K562 (cell line): ENCODE measurements around the gene MT1HL1. TPM values are rescaled to one million over a fixed set of nuclear protein-coding genes. Genes with fewer than 3 reads are reported as not detected.

ENCODE experiments used
- ATAC-seq: fragments of 200-7000 bp; cut with Tn5 transposase; 3 replicates; pipeline ENCODE4 v1.9.1; 2020; ENCODE audit warnings: moderate library complexity
- BruUV-seq: library from RNA; stranded (reverse); fragments of 400-500 nt; replicated peaks from 2 replicates; lab custom pipeline; 2021; lab: Mats Ljungman, UMichigan
- CTCF ChIA-PET: fragments of 300-600 bp; formaldehyde crosslinking; extraction: SDS; loops from one replicate; lab custom pipeline; 2021; ENCODE audit warnings: low intra/inter-chr PET ratio; lab: Yijun Ruan, JAX
- POLR2A ChIA-PET: fragments of 300-600, 350-650 bp; sonication (Branson Sonifier 250); formaldehyde crosslinking; extraction: SDS; loops from one replicate; lab custom pipeline; 2021; ENCODE audit warnings: antibody characterized with exemption, inconsistent platforms; lab: Yijun Ruan, JAX
- DNase-seq, 4 experiments: peaks; one replicate each; pipeline versions ENCODE4 v3.0.0 to v3.0.0-alpha.2; 2011 to 2018; ENCODE audit warnings: low spot score in 3 of 4, mixed read lengths in 3 of 4; ENCODE audit errors: extremely low read depth in 1 of 4
- FAIRE-seq: peaks from 2 replicates; lab custom pipeline; 2011; peaks lifted over from hg19 to GRCh38; lab: Jason Lieb, UNC
- H2AFZ ChIP-seq: 2 replicates; pipeline ENCODE4 v1.6.0; 2011; ENCODE audit warnings: low read depth, low read length, control low read depth, inconsistent platforms
- H3K27ac ChIP-seq: fragments of 200-600 bp; 3 replicates; pipeline ENCODE4 v1.8.0; 2011; ENCODE audit warnings: low read depth, mild to moderate bottlenecking, control low read depth, inconsistent platforms, low read length, moderate library complexity, mixed read lengths; ENCODE audit errors: extremely low read depth
- H3K27me3 ChIP-seq, 2 experiments: fragments of 300-600 bp in 1 of 2; 2 replicates in 1 of 2; 3 replicates in 1 of 2; pipeline versions ENCODE4 v1.6.0 to v1.8.0; 2011; ENCODE audit warnings: inconsistent platforms in 2 of 2, low read length in 2 of 2, mild to moderate bottlenecking in 1 of 2, mixed read lengths in 1 of 2, moderate library complexity in 1 of 2; ENCODE audit not compliant: control insufficient read depth in 2 of 2, insufficient read depth in 2 of 2
- H3K36me3 ChIP-seq: fragments of 300-600 bp; 3 replicates; pipeline ENCODE4 v1.8.0; 2011; ENCODE audit warnings: mild to moderate bottlenecking, low read length, inconsistent platforms; ENCODE audit not compliant: control insufficient read depth, insufficient read depth
- H3K4me1 ChIP-seq, 2 experiments: fragments of 200-600 bp in 1 of 2; replicated peaks in 1 of 2; 2 replicates in 1 of 2; 3 replicates in 1 of 2; pipeline versions ENCODE4 v1.5.1 to v1.8.0; 2011; ENCODE audit warnings: inconsistent platforms in 2 of 2, low read length in 2 of 2, mild to moderate bottlenecking in 1 of 2, mixed read lengths in 1 of 2, moderate library complexity in 1 of 2; ENCODE audit not compliant: control insufficient read depth in 2 of 2, insufficient read depth in 2 of 2
- H3K4me2 ChIP-seq: 2 replicates; pipeline ENCODE4 v1.6.1; 2011; ENCODE audit warnings: low read length, control low read depth, inconsistent platforms, mixed read lengths; ENCODE audit not compliant: insufficient read depth
- H3K4me3 ChIP-seq: fragments of 200-600 bp; sonication (generic), shearing (Covaris generic); 2 replicates; pipeline ENCODE4 v1.5.1; 2016; ENCODE audit warnings: control low read depth, inconsistent platforms
- H3K79me2 ChIP-seq: fragments of 200-600 bp; 3 replicates; pipeline ENCODE4 v1.8.0; 2011; ENCODE audit warnings: low read length, inconsistent platforms; ENCODE audit not compliant: control insufficient read depth, insufficient read depth
- H3K9ac ChIP-seq, 2 experiments: 2 replicates each; pipeline versions ENCODE4 v1.6.0 to v1.6.1; 2011; ENCODE audit warnings: low read depth in 2 of 2, low read length in 2 of 2, control low read depth in 1 of 2, inconsistent platforms in 1 of 2, mild to moderate bottlenecking in 1 of 2, mixed read lengths in 1 of 2; ENCODE audit not compliant: insufficient read depth in 1 of 2
- H3K9me1 ChIP-seq: one replicate; pipeline ENCODE4 v1.6.0; 2011; ENCODE audit warnings: inconsistent platforms, mild to moderate bottlenecking, low read length, moderate library complexity; ENCODE audit not compliant: control insufficient read depth, insufficient read depth
- H3K9me3 ChIP-seq: replicated peaks from 2 replicates; pipeline ENCODE4 v1.5.1; 2011; ENCODE audit warnings: low read depth, low read length, inconsistent platforms; ENCODE audit not compliant: control insufficient read depth, insufficient read depth
- H4K20me1 ChIP-seq: replicated peaks from 2 replicates; pipeline ENCODE4 v1.6.1; 2011; ENCODE audit warnings: low read length, inconsistent platforms, mixed read lengths; ENCODE audit not compliant: control insufficient read depth, insufficient read depth
- ATF3 ChIP-seq, 2 experiments: fragments of 450-650 bp in 1 of 2; sonication (generic) in 1 of 2; formaldehyde crosslinking in 1 of 2; IDR thresholded peaks in 1 of 2; conservative IDR thresholded peaks in 1 of 2; 2 replicates each; pipeline versions ENCODE4 v1.6.1 to v1.8.1; 2016 to 2023; ENCODE audit warnings: mild to moderate bottlenecking in 2 of 2, moderate library complexity in 2 of 2, inconsistent platforms in 1 of 2, missing genetic modification reagents in 1 of 2
- FOXJ2 ChIP-seq: fragments of 200-800 bp; sonication (Bioruptor generic); IDR thresholded peaks from 2 replicates; pipeline ENCODE4 v1.6.1; 2016; ENCODE audit warnings: missing genetic modification characterization, missing compliant biosample characterization
- FOXK2 ChIP-seq, 2 experiments: fragments of 450-650 bp; IDR thresholded peaks in 1 of 2; conservative IDR thresholded peaks in 1 of 2; 2 replicates each; pipeline ENCODE4 v1.6.1; 2016; ENCODE audit warnings: low read depth in 2 of 2, mild to moderate bottlenecking in 1 of 2
- HCFC1 ChIP-seq: IDR thresholded peaks from 2 replicates; pipeline ENCODE4 v1.6.1; 2012; ENCODE audit warnings: low read depth, low read length, improper control_type of control experiment
- HNRNPUL1 ChIP-seq: fragments of 200-400 bp; formaldehyde crosslinking; IDR thresholded peaks from 2 replicates; pipeline ENCODE4 v1.6.1; 2017; ENCODE audit warnings: low read length
- ID3 ChIP-seq, 2 experiments: fragments of 250-450 bp in 1 of 2; fragments of 450-650 bp in 1 of 2; sonication (Bioruptor Pico) in 1 of 2; IDR thresholded peaks; 2 replicates each; pipeline versions ENCODE4 v1.6.1 to v1.8.0; 2016 to 2021; ENCODE audit warnings: mild to moderate bottlenecking in 2 of 2, moderate library complexity in 2 of 2, missing compliant biosample characterization in 1 of 2, missing genetic modification characterization in 1 of 2
- KDM1A ChIP-seq, 2 experiments: fragments of 450-650 bp; IDR thresholded peaks; 2 replicates each; pipeline ENCODE4 v1.6.1; 2016; ENCODE audit warnings: mild to moderate bottlenecking in 2 of 2
- MTF1 ChIP-seq: fragments of 250-450 bp; sonication (Bioruptor Pico); IDR thresholded peaks from 2 replicates; pipeline ENCODE4 v1.9.0; 2021; ENCODE audit warnings: moderate library complexity, mild to moderate bottlenecking, inconsistent platforms, borderline replicate concordance
- NONO ChIP-seq, 2 experiments: fragments of 200-400 bp in 1 of 2; fragments of 450-650 bp in 1 of 2; formaldehyde crosslinking in 1 of 2; IDR thresholded peaks; 2 replicates each; pipeline ENCODE4 v1.6.1; 2017; ENCODE audit warnings: low read depth in 2 of 2, mild to moderate bottlenecking in 2 of 2, moderate library complexity in 2 of 2, low read length in 1 of 2
- POLR2AphosphoS5 ChIP-seq: IDR thresholded peaks from 2 replicates; pipeline ENCODE4 v1.6.1; 2011; ENCODE audit warnings: mild to moderate bottlenecking, low read depth, low read length, moderate library complexity; ENCODE audit not compliant: control insufficient read depth, insufficient read depth
- RBBP5 ChIP-seq: fragments of 200-600 bp; sonication (generic); IDR thresholded peaks from 2 replicates; pipeline ENCODE4 v1.6.1; 2012; ENCODE audit warnings: borderline replicate concordance, mild to moderate bottlenecking, low read length, control low read depth, inconsistent platforms; ENCODE audit not compliant: insufficient read depth, poor library complexity, severe bottlenecking
- SIRT6 ChIP-seq: IDR thresholded peaks from one replicate; pipeline ENCODE4 v1.6.1; 2012; ENCODE audit warnings: low read depth, mild to moderate bottlenecking, control low read depth, inconsistent platforms, low read length, moderate library complexity
- SMAD2 ChIP-seq: fragments of 150-350 bp; IDR thresholded peaks from 2 replicates; pipeline ENCODE4 v1.6.1; 2014; ENCODE audit warnings: low read depth, mild to moderate bottlenecking, low read length
- STAG1 ChIP-seq: sonication (generic); formaldehyde crosslinking; IDR thresholded peaks from 2 replicates; pipeline ENCODE4 v1.5.0; 2020; ENCODE audit warnings: missing genetic modification reagents, borderline replicate concordance
- ZBTB43 ChIP-seq: sonication (generic); formaldehyde crosslinking; IDR thresholded peaks from 2 replicates; pipeline ENCODE4 v1.8.0; 2023; ENCODE audit warnings: mild to moderate bottlenecking, missing genetic modification reagents
- ZC3H4 ChIP-seq: sonication (generic); formaldehyde crosslinking; IDR thresholded peaks from 2 replicates; pipeline ENCODE4 v1.9.0; 2021; ENCODE audit warnings: missing genetic modification reagents, borderline replicate concordance
- WGBS: fragments of 100-300 bp; shearing (Covaris generic); methylation state at CpG from one replicate; pipeline ENCODE4 v1.1.6; 2016; ENCODE audit warnings: low coverage, mixed read lengths; ENCODE audit not compliant: insufficient coverage; ENCODE audit errors: missing lambda C conversion rate; 5-methylcytosine and 5-hydroxymethylcytosine counted together
- in situ Hi-C: fragments of 300-500 bp; cut with MboI; formaldehyde crosslinking; loops from 4 replicates; pipeline ENCODE4 v1.15.0; 2018; ENCODE audit warnings: inconsistent platforms, mixed read lengths
- intact Hi-C: fragments of 100-400 bp; cut with micrococcal nuclease; formaldehyde crosslinking; loops from 2 replicates; pipeline ENCODE4 v1.14.2; 2022
- polyA plus RNA-seq, 8 experiments: library from polyadenylated mRNA; depleted of rRNA in 4 of 8; stranded (reverse) in 5 of 8; unstranded in 3 of 8; fragments of >200 nt; fragmentation: Nextera tagmentation in 2 of 8; fragmentation: Illumina TruSeq in 1 of 8; extraction: Ambion mirVana in 2 of 8; extraction: Trizol in 1 of 8; gene quantifications; 2 replicates each; pipeline versions ENCODE4 v1.2.1 to v1.2.3, GENCODE V29; 2011 to 2014; ENCODE audit warnings: inconsistent platforms in 1 of 8, missing spikeins in 1 of 8
- total RNA-seq, 7 experiments: library from RNA; depleted of rRNA in 6 of 7; stranded (reverse); fragments of >200 nt in 6 of 7; fragmentation: Illumina TruSeq in 2 of 7; extraction: Trizol in 2 of 7; gene quantifications; 2 replicates each; pipeline versions ENCODE4 v1.2.1 to v1.2.3, GENCODE V29; 2011 to 2021; ENCODE audit warnings: low replicate concordance in 1 of 7

The MT1HL1 gene
- total and polyA plus RNA-seq, 9 of the 15 experiments (the other 6 are each of a cell fraction or from before 2014, with no cell fraction given), result not detected

- WGBS, result 5% methylated on average over 1 of the region's 1 CpG
- no peak for ATAC-seq
- intact Hi-C loops, result no loop called here
- ChIA-PET CTCF (no interaction called here), POLR2A (interaction anchor here (0.6 kb wide), 1 partner anchor 91 kb away, joined by 5 read pairs; no protein-coding TSS in a partner anchor)
- no peak overlapping the region for H3K4me2 ChIP-seq
- no peak for TF ChIP-seq STAG1
- TF ChIP-seq RBBP5, result no peak
- no peak for TF ChIP-seq ID3 (CRISPR knock-in tag; IDR thresholded peaks at IDR 0.05)
- no peak for TF ChIP-seq ID3 (tag; IDR thresholded peaks at IDR 0.05)
- TF ChIP-seq NONO (IDR thresholded peaks at IDR 0.05; ENCODE audit: low read depth in 2 of 2, low read length in 1 of 2), result no peak
- TF ChIP-seq FOXK2 (conservative IDR thresholded peaks at IDR 0.05 in 1 of 2, IDR thresholded peaks at IDR 0.05 in 1 of 2; ENCODE audit: low read depth in 2 of 2), result no peak
- no peak for TF ChIP-seq HCFC1
- no peak for TF ChIP-seq MTF1 (CRISPR knock-in tag)
- no peak for TF ChIP-seq POLR2AphosphoS5
- TF ChIP-seq ATF3 (IDR thresholded peaks at IDR 0.05), result no peak
- no peak for TF ChIP-seq ATF3 (CRISPR knock-in tag; conservative IDR thresholded peaks at IDR 0.05)
- no peak for TF ChIP-seq ZBTB43 (CRISPR knock-in tag)
- no peak for TF ChIP-seq SIRT6
- no peak for TF ChIP-seq ZC3H4 (CRISPR knock-in tag)
- TF ChIP-seq HNRNPUL1, result no peak
- TF ChIP-seq SMAD2, result no peak
- no peak for TF ChIP-seq KDM1A (IDR thresholded peaks at IDR 0.05)
- no peak for TF ChIP-seq FOXJ2
- FAIRE-seq, result no peak
- H3K9ac ChIP-seq, result no peak overlapping the region
- H3K27me3 ChIP-seq, result peaks cover 0 to 2% of the 10 kb centered on the region in 2 experiments; a peak in 1 of 5 replicates
- no peaks in the 10 kb centered on the region for H3K79me2 ChIP-seq
- no peak overlapping the region for H3K4me3 ChIP-seq
- no peaks in the 10 kb centered on the region for H4K20me1 ChIP-seq
- H3K9me3 ChIP-seq, result no peaks in the 10 kb centered on the region
- H3K36me3 ChIP-seq, result no peaks in the 10 kb centered on the region
- H2AFZ ChIP-seq, result no peak overlapping the region
- BruUV-seq, result no TSS peak
- DNase-seq, result no peak
- H3K4me1 ChIP-seq, result peaks cover 4 to 11% of the 10 kb centered on the region in 2 experiments; a peak in 3 of 5 replicates
- in situ Hi-C loops, result no loop called here
- H3K9me1 ChIP-seq, result no peaks in the 10 kb centered on the region
- H3K27ac ChIP-seq, result no peak overlapping the region
These were observed 12.4 kb upstream of the MT1HL1 start for GRCh38 chr1:237016626-237017025.
